GM12872 (cell line): Measurements from ENCODE around the gene TBX10.

Experiments
- TF ChIP-seq, protein P1 (sequence below): IDR thresholded peaks from 3 replicates; pipeline ENCODE4 v1.5.1; 2011; ENCODE audit warnings: low read depth, mild to moderate bottlenecking, low read length, moderate library complexity; ENCODE audit not compliant: insufficient read depth

TBX10 gene

DNA sequence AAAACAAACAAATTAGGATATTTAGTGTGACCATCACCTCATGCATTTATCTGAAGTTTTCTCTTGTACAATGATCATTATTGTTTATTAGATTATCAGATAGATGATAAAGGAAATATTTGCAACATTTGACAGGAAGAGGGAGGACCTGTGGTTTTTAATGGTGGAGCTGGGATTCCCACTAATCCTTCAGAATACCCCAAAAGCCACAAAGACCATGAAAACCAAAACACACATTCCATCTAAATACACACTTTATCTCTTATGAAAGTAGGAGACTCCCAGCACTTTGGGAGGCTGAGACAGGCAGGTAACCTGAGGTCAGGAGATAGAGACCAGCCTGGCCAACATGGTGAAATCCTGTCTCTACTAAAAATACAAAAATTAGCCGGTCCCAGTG lies 40.4 kb downstream of the TBX10 start:
- TF ChIP-seq, protein P1, sequence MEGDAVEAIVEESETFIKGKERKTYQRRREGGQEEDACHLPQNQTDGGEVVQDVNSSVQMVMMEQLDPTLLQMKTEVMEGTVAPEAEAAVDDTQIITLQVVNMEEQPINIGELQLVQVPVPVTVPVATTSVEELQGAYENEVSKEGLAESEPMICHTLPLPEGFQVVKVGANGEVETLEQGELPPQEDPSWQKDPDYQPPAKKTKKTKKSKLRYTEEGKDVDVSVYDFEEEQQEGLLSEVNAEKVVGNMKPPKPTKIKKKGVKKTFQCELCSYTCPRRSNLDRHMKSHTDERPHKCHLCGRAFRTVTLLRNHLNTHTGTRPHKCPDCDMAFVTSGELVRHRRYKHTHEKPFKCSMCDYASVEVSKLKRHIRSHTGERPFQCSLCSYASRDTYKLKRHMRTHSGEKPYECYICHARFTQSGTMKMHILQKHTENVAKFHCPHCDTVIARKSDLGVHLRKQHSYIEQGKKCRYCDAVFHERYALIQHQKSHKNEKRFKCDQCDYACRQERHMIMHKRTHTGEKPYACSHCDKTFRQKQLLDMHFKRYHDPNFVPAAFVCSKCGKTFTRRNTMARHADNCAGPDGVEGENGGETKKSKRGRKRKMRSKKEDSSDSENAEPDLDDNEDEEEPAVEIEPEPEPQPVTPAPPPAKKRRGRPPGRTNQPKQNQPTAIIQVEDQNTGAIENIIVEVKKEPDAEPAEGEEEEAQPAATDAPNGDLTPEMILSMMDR, result no peak

DNA sequence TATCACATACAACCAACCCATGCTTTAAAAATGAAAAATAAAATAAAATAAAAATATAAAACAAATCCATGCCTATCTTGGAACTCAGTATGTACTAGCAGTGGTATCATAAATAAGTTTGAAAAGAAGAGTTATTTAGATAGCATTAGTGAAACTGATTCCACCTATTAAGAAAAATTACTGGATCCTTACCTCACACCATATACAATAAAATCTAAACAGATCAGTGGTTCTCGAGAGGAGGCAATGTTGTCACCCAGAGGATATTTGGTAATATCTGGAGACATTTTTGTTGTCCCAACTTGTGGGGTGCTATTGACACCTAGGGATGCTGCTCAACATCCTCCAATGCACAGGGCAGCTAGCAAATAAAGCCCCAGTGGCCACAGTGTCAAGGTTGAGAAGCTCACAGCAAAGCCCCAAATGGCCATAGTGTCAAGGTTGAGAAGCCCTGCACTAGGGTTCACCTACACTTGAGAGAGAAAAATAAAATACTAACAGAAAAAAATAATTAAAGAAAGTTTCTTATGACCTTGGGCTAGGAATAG lies 42.7 kb downstream of the TBX10 start:
- TF ChIP-seq, protein P1, result no peak

DNA sequence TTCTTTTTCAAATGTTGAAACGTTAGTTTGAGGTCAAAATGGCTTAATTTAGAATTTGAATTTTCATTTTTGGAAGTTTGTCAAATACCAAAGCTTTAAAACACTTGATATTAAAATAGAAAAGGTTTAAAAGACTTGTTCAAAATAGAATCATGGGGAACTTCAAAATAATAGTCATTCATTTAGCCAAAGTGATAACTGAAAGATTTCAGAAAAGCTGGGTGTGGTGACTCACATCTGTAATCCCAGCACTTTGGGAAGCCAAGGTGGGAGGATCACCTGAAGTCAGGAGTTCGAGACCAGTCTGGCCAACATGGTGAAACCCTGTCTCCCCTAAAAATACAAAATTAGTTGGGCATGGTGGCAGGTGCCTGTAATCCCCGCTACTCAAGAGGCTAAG lies 45.1 kb downstream of the TBX10 start:
- TF ChIP-seq, protein P1, result no peak

DNA sequence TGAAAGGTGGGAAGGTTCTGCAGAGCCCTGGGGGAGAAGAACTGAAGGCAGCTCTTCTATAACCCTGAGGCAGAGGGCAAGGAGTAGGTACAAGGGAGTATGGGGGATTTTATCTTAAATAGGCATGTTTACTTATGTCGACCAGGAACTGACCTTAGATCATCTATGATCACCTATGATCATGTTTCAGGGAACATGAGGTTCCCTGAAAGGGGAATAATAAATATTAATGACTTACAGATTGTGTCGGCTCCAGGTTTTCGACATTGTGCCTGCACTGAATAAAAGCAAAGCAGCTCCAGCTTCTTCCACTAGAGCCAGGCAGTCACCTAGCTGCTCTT lies 46.0 kb downstream of the TBX10 start:
- TF ChIP-seq, protein P1, result no peak

DNA sequence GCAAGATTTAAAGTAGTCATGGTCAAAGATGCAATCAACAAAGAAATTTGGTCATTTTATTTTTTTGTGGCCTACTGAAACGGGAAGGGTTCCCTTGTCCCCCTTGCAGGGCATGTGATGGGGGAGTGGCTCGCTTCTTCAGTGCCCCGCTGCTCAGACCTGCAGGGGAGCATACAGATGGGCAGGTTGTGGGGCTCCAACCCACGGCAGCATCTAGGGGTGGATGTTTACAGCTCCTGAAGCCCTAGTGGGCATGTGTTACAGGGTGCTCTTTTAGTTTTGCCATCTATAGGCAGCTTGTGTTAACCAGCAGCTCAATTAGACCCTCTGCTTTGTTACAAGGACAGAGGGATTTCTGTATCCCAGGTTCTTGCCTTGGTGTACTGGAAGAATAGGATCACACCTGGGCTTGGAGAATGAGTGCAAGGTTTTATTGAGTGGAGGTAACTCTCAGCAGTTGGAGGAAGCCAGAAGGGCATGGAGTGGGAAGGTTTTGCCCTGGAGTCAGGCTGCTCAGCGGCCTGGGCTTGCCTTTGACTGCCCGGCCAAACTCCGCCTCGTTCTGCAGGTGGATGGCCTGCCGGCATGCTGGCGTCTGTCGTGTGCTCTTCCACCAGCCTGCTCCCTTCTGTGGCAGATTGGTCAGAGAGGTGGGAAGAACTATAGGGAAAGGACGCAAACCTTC lies 46.5 kb downstream of the TBX10 start:
- TF ChIP-seq, protein P1, result no peak

DNA sequence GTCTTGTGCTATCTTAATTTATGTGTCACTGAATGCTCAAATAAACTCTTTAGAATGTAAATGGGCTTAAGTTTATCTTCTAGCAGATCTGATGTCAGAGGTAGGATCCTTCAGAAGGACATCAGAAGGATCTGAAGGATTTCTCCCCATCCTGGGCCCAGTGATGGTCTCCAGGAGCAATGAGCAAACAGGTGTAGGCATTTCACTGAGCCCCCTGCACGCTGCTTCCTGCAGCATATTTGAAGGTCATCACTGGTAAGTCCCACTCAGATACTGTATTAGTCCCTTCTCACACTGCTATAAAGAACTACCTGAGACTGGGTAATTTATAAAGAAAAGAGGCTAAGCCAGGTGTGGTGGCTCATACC lies 51.4 kb downstream of the TBX10 start:
- TF ChIP-seq, protein P1, result no peak

DNA sequence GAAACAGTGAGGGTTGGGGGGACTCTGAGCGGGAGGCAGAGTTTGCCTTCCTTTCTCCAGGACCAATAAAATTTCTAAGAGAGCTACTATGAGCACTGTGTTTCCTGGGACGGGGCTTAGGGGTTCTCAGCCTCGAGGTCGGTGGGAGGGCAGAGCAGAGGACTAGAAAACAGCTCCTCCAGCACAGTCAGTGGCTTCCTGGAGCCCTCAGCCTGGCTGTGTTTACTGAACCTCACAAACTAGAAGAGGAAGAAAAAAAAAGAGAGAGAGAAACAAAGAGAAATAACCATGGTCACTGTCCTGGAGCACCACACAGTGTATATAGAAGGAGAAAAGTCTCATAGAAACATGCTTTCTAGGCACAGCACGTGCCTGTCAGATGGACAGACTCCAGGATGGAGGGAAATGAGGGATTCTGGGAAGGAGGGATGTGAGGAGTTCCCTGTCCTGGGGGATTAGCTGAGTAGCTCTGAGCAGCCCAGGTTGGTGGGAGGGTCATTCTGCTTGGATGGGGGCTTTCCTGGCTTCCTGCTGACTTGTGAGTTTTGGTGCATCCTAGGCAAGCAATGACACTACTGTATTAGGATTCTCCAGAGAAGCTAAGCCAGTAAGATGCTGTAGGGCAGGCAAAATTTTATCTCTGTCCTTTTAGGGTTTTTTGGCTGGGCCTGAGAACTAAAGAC lies 52.9 kb downstream of the TBX10 start:
- TF ChIP-seq, protein P1, result no peak
